ENCODE results near the gene YY1. TPM values are rescaled to one million over a fixed set of nuclear protein-coding genes. Genes with fewer than 3 reads are reported as not detected.

Gene YY1
- 10 to 100 TPM; 44.4 to 60.7 TPM for total RNA-seq

DNA sequence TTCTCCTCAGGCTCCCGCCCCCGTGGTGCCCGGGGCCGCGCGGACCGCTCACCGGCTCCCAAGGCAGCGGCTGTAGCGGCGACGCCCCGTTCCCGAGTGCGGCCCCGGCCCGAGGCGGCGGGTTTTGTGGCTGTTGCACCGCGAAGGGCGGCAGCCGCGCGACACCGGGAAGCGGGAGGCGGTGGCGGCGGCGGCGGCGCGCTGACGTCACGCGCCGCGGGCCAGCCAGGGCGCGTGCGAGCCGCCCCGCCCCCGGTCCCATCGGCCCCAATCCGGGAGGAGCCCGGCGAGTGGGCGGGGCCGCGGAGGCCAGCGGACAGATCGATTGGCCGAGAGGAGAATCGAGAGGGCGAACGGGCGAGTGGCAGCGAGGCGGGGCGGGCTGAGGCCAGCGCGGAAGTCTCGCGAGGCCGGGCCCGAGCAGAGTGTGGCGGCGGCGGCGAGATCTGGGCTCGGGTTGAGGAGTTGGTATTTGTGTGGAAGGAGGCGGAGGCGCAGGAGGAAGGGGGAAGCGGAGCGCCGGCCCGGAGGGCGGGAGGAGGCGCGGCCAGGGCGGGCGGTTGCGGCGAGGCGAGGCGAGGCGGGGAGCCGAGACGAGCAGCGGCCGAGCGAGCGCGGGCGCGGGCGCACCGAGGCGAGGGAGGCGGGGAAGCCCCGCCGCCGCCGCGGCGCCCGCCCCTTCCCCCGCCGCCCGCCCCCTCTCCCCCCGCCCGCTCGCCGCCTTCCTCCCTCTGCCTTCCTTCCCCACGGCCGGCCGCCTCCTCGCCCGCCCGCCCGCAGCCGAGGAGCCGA, at the start of gene YY1:
Gene YY1, plus strand, starts transcription at position 726 of the 792 bp plus-strand sequence. CDS start 101 bp downstream, outside the sequence.
- WGBS = under 1% methylated on average over 86 of the region's 125 CpGs
- H3K4me3 ChIP-seq = peak within 1 kb of the TSS; percentile 99 to 100
- no peaks in the 10 kb centered on the region for H3K27me3 ChIP-seq (replicated peaks; ENCODE audit: insufficient read depth)
- intact Hi-C loops (cut with DNase I) = loop anchor here (5.0 kb wide), 1 partner anchor 139 kb away; the partner anchor contains the start of gene WDR25
- peak; percentile 98 for DNase-seq (ENCODE audit: low spot score)
- TF ChIP-seq POLR2AphosphoS5 (IDR thresholded peaks at IDR 0.05) (peak; percentile 88), POLR2A (IDR thresholded peaks at IDR 0.05) (peak; percentile 82)
- TF ChIP-seq, protein P1, sequence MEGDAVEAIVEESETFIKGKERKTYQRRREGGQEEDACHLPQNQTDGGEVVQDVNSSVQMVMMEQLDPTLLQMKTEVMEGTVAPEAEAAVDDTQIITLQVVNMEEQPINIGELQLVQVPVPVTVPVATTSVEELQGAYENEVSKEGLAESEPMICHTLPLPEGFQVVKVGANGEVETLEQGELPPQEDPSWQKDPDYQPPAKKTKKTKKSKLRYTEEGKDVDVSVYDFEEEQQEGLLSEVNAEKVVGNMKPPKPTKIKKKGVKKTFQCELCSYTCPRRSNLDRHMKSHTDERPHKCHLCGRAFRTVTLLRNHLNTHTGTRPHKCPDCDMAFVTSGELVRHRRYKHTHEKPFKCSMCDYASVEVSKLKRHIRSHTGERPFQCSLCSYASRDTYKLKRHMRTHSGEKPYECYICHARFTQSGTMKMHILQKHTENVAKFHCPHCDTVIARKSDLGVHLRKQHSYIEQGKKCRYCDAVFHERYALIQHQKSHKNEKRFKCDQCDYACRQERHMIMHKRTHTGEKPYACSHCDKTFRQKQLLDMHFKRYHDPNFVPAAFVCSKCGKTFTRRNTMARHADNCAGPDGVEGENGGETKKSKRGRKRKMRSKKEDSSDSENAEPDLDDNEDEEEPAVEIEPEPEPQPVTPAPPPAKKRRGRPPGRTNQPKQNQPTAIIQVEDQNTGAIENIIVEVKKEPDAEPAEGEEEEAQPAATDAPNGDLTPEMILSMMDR (IDR thresholded peaks at IDR 0.05) = peak in 1 of 4 experiments; percentile 21
- no peaks in the 10 kb centered on the region for H3K36me3 ChIP-seq
- H3K4me1 ChIP-seq (replicated peaks) = peaks cover 14% of the 10 kb centered on the region
- H3K9me3 ChIP-seq = no peaks in the 10 kb centered on the region
- peak within 1 kb of the TSS; percentile 98 to 99 for H3K27ac ChIP-seq

DNA sequence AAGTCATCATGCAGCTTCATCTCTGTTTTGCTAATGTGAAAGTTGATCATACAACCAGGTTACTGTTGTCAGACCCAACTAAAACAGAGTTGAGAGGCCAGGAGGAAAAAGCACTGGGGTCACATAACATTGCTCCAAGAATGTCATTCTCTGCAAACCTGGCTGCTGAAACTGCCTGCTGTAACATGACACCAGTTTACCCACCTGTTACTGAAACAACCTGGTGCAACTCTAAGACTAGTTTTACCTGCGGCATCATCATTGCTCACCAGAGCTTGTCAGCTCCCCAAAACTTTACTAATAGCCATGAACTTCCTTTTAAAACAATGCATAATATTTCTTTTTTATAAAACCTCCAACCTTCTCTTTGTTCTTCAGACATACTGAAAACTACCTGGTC, 48.8 kb upstream of the YY1 start:
- no peak for DNase-seq (ENCODE audit: low spot score)
- Histone ChIP-seq H3K27ac (no peak overlapping the region), H3K9me3 (no peaks in the 10 kb centered on the region), H3K36me3 (no peaks in the 10 kb centered on the region), H3K4me1 (replicated peaks) (peaks cover 6% of the 10 kb centered on the region), H3K4me3 (no peak overlapping the region), H3K27me3 (replicated peaks; ENCODE audit: insufficient read depth) (no peaks in the 10 kb centered on the region)
- 79% methylated on average over 1 of the region's 1 CpG for WGBS
- intact Hi-C loops (cut with DNase I) = no loop called here
- TF ChIP-seq POLR2AphosphoS5 (IDR thresholded peaks at IDR 0.05) (no peak), POLR2A (IDR thresholded peaks at IDR 0.05) (no peak)
- TF ChIP-seq, protein P1 (IDR thresholded peaks at IDR 0.05) = no peak

DNA sequence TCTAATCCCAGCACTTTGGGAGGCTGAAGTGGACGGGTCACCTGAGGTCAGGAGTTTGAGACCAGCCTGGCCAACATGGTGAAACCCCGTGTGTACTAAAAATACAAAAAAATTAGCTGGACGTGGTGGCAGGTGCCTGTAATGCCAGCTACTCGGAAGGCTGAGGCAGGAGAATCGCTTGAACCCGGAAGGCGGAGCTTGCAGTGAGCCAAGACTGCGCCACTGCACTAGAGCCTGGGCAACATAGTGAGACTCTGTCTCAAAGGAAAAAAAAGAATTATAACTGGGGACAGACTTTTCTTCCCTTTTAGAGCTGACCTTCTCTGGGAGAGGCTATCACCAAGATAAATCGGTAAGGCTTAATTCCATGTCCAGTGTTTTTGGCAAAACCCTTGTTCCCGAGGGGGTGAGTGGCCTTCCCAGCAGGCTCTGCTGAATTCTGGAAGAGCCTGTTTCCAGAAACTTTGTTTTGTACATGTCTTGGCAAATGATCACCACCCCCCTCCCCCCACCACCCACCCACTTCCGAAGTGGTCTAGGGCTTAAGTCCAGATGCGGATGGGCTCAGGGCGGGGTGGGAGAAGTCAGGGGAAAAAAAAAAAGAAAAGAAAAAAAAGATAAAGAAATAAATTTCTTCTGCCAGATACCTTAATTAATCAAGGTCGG, 47.2 kb upstream of the YY1 start:
- 69% methylated on average over 14 of the region's 14 CpGs for WGBS
- H3K27me3 ChIP-seq (replicated peaks; ENCODE audit: insufficient read depth) = no peaks in the 10 kb centered on the region
- TF ChIP-seq, protein P1 (IDR thresholded peaks at IDR 0.05) = no peak
- TF ChIP-seq POLR2A (IDR thresholded peaks at IDR 0.05) (no peak), POLR2AphosphoS5 (IDR thresholded peaks at IDR 0.05) (no peak)
- H3K4me1 ChIP-seq (replicated peaks) = peaks cover 6% of the 10 kb centered on the region
- no peak overlapping the region for H3K4me3 ChIP-seq
- intact Hi-C loops (cut with DNase I) = loop anchor here (2.0 kb wide), 1 partner anchor 85 kb away; no protein-coding TSS in a partner anchor
- no peaks in the 10 kb centered on the region for H3K36me3 ChIP-seq
- H3K9me3 ChIP-seq = no peaks in the 10 kb centered on the region
- peak overlapping the region in 1 of 2 donors; percentile 87 for H3K27ac ChIP-seq
- DNase-seq (ENCODE audit: low spot score) = no peak

DNA sequence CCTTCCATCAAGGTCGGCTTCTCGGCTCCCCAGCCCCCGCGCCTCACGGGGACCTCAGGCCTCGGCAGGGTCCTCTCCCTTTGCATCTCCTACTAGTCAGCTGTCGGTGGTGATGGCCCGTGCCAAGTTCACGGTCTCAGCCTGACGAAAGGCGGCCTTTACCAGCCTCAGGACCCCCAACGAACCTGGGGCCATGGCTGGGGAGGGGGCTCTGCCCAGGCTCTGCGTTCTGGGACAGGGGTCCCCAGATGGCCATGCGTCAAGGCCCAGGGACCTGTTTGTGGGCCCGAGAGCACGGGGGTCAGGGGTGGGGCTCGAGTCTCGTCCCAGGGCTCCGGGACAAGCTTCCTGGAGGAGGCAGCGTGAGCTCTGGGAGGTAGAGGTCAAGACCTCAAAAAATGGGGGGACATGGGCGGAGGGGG, 46.7 kb upstream of the YY1 start:
- intact Hi-C loops (cut with DNase I) = loop anchor here (2.0 kb wide), 1 partner anchor 85 kb away; no protein-coding TSS in a partner anchor

More for the DNA sequence above, 46.7 kb upstream of the YY1 start:
- 47% methylated on average over 21 of the region's 21 CpGs for WGBS
- Histone ChIP-seq H3K36me3 (no peaks in the 10 kb centered on the region), H3K27me3 (replicated peaks; ENCODE audit: insufficient read depth) (no peaks in the 10 kb centered on the region), H3K4me3 (peak overlapping the region; percentile 26 to 27), H3K9me3 (no peaks in the 10 kb centered on the region), H3K27ac (peak overlapping the region; percentile 87 to 88), H3K4me1 (replicated peaks) (peaks cover 6% of the 10 kb centered on the region)
- DNase-seq (ENCODE audit: low spot score) = no peak
- TF ChIP-seq POLR2A (IDR thresholded peaks at IDR 0.05) = no peak
- no peak for TF ChIP-seq POLR2AphosphoS5 (IDR thresholded peaks at IDR 0.05)
- TF ChIP-seq, protein P1 (IDR thresholded peaks at IDR 0.05) = no peak
